NCI-H2171 (cell line): Measurements from ENCODE around the gene PCSK6.

Experiments used
- DNase-seq: peaks from one replicate; lab custom pipeline; 2025; lab: John Stamatoyannopoulos, UW

Gene PCSK6

GRCh38 chr15:101446518-101447167 is 42.9 kb downstream of the PCSK6 start:
- no peak for DNase-seq

GRCh38 chr15:101445562-101446517 is 43.7 kb downstream of the PCSK6 start:
- no peak for DNase-seq

GRCh38 chr15:101444807-101445508 is 44.5 kb downstream of the PCSK6 start:
- DNase-seq, result no peak

- no peak for DNase-seq
Measured at GRCh38 chr15:101444015-101444414, 45.5 kb downstream of the PCSK6 start.

- DNase-seq, result no peak
Measured at GRCh38 chr15:101442272-101442671, 47.2 kb downstream of the PCSK6 start.

GRCh38 chr15:101441696-101442095 is 47.8 kb downstream of the PCSK6 start:
- DNase-seq, result no peak

GRCh38 chr15:101440846-101441590 is 48.5 kb downstream of the PCSK6 start:
- DNase-seq, result no peak

GRCh38 chr15:101439920-101440319 is 49.6 kb downstream of the PCSK6 start:
- no peak for DNase-seq

GRCh38 chr15:101439285-101439919 is 50.1 kb downstream of the PCSK6 start:
- DNase-seq, result no peak

- no peak for DNase-seq
Measured at GRCh38 chr15:101438482-101439284, 50.8 kb downstream of the PCSK6 start.

- no peak for DNase-seq
Measured at GRCh38 chr15:101437618-101438481, 51.7 kb downstream of the PCSK6 start.

- no peak for DNase-seq
Measured at GRCh38 chr15:101437209-101437608, 52.3 kb downstream of the PCSK6 start.

GRCh38 chr15:101436526-101436925 is 53.0 kb downstream of the PCSK6 start:
- DNase-seq, result no peak

- no peak for DNase-seq
Measured at GRCh38 chr15:101435761-101436160, 53.7 kb downstream of the PCSK6 start.

- DNase-seq, result no peak
Measured at GRCh38 chr15:101434032-101434920, 55.2 kb downstream of the PCSK6 start.

- DNase-seq, result no peak
Measured at GRCh38 chr15:101433396-101433795, 56.1 kb downstream of the PCSK6 start.

GRCh38 chr15:101432982-101433381 is 56.5 kb downstream of the PCSK6 start:
- DNase-seq, result no peak

GRCh38 chr15:101431748-101432147 is 57.8 kb downstream of the PCSK6 start:
- no peak for DNase-seq

GRCh38 chr15:101431301-101431700 is 58.2 kb downstream of the PCSK6 start:
- DNase-seq, result no peak
